Erythroblast (primary cell): ENCODE data around the gene DNAJC8.

Experiments used
- GATA1 ChIP-seq: IDR thresholded peaks from 2 replicates; pipeline ENCODE4 v1.6.1; 2011; ENCODE audit warnings: low read depth, mild to moderate bottlenecking, control low read depth, low read length, moderate library complexity
- POLR2A ChIP-seq: IDR thresholded peaks from 2 replicates; pipeline ENCODE4 v1.6.1; 2011; ENCODE audit warnings: mild to moderate bottlenecking, low read length

- TF ChIP-seq GATA1: no peak
- no peak for TF ChIP-seq POLR2A
Measured at GRCh38 chr1:28190337-28190979, 42.4 kb downstream of the DNAJC8 start.
